ENCODE data around the gene ANKRD28. TPM values are rescaled to one million over a fixed set of nuclear protein-coding genes. Genes with fewer than 3 reads are reported as not detected.

The ANKRD28 gene
- total and polyA plus RNA-seq, 9 of the 15 experiments (the other 6 are each of a cell fraction or from before 2014, with no cell fraction given): 11.7 to 66.0 (median 36.7) TPM

DNA sequence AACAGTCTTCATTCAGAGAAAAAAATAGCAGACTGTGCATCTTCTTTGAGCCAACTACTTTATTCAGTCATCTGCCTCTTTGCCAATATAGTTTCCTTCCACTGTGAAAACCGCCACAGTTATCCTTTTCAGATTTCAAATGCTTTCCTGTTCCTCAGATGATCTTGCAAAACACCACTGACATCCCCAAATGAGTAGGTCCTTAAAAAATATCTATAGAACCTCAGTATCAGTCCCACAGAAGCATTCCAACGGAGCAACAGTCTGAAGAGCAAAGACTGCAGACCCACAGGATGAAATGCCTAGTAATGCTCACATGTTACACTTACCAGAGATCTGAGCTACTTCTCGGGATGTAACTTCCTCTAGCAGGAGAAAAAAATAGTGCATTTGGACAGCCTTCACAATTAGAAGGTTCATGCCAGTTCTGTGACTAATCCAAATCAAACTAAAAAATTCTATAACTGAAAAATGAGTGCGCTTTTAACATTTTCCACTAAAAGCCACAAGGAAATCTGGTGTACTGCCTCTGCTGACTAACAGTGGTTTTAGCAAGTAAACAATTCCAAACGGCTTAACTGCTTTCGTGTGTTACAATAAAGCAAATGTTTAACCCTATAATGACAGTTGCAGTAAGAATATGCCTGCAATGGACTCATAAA lies at the start of gene ANKRD28 (continued):
- peak; percentile 54 to 79; a peak in 1 of 4 replicates for TF ChIP-seq TEAD1 (CRISPR knock-in tag; IDR thresholded peaks at IDR 0.05)
- TF ChIP-seq EZH2 (IDR thresholded peaks at IDR 0.05; ENCODE audit: borderline replicate concordance, low read depth, low read length): no peak
- TF ChIP-seq TAF1 (IDR thresholded peaks at IDR 0.05; ENCODE audit: control insufficient read depth, extremely low read depth, insufficient read depth, low read length, severe bottlenecking): peak; percentile 47
- peak; percentile 54 for TF ChIP-seq MAFG (tag; conservative IDR thresholded peaks at IDR 0.05)
- TF ChIP-seq ZMIZ1 (IDR thresholded peaks at IDR 0.05; ENCODE audit: low read depth in 2 of 2, low read length in 2 of 2): no peak
- no peak for TF ChIP-seq ELK3 (CRISPR knock-in tag; IDR thresholded peaks at IDR 0.05)
- TF ChIP-seq, protein P1, sequence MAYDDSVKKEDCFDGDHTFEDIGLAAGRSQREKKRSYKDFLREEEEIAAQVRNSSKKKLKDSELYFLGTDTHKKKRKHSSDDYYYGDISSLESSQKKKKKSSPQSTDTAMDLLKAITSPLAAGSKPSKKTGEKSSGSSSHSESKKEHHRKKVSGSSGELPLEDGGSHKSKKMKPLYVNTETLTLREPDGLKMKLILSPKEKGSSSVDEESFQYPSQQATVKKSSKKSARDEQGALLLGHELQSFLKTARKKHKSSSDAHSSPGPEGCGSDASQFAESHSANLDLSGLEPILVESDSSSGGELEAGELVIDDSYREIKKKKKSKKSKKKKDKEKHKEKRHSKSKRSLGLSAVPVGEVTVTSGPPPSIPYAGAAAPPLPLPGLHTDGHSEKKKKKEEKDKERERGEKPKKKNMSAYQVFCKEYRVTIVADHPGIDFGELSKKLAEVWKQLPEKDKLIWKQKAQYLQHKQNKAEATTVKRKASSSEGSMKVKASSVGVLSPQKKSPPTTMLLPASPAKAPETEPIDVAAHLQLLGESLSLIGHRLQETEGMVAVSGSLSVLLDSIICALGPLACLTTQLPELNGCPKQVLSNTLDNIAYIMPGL (CRISPR knock-in tag; IDR thresholded peaks at IDR 0.05): no peak
- TF ChIP-seq TEAD2 (tag; IDR thresholded peaks at IDR 0.05): peak; percentile 44; the same call in 1 of the 2 replicates
- TF ChIP-seq ARID1B (IDR thresholded peaks at IDR 0.05): peak; percentile 64
- TF ChIP-seq, protein P2, sequence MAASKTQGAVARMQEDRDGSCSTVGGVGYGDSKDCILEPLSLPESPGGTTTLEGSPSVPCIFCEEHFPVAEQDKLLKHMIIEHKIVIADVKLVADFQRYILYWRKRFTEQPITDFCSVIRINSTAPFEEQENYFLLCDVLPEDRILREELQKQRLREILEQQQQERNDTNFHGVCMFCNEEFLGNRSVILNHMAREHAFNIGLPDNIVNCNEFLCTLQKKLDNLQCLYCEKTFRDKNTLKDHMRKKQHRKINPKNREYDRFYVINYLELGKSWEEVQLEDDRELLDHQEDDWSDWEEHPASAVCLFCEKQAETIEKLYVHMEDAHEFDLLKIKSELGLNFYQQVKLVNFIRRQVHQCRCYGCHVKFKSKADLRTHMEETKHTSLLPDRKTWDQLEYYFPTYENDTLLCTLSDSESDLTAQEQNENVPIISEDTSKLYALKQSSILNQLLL (CRISPR knock-in tag; IDR thresholded peaks at IDR 0.05; ENCODE audit: borderline replicate concordance): no peak
- TF ChIP-seq ZBTB2 (IDR thresholded peaks at IDR 0.05): peak; percentile 52; the same call in 1 of the 2 replicates
- peak; percentile 78 for TF ChIP-seq NFE2 (IDR thresholded peaks at IDR 0.05; ENCODE audit: low read depth)
- peak; percentile 76 for TF ChIP-seq BACH1 (tag; IDR thresholded peaks at IDR 0.05)
- TF ChIP-seq, protein P3, sequence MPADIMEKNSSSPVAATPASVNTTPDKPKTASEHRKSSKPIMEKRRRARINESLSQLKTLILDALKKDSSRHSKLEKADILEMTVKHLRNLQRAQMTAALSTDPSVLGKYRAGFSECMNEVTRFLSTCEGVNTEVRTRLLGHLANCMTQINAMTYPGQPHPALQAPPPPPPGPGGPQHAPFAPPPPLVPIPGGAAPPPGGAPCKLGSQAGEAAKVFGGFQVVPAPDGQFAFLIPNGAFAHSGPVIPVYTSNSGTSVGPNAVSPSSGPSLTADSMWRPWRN (IDR thresholded peaks at IDR 0.05; ENCODE audit: low read depth): peak; percentile 39; the same call in 1 of the 2 replicates

Data from K562 (cell line).